ENCODE results near the gene TRIM56. TPM values are rescaled to one million over a fixed set of nuclear protein-coding genes. Genes with fewer than 3 reads are reported as not detected.
"Not testable (repeated sequence)": the region's sequence is repeated elsewhere in the genome, so short reads cannot be mapped to it uniquely, and the experiment has no call there.

The TRIM56 gene
- total RNA-seq, 1 experiment from 2014 or later = 12.9 TPM

DNA sequence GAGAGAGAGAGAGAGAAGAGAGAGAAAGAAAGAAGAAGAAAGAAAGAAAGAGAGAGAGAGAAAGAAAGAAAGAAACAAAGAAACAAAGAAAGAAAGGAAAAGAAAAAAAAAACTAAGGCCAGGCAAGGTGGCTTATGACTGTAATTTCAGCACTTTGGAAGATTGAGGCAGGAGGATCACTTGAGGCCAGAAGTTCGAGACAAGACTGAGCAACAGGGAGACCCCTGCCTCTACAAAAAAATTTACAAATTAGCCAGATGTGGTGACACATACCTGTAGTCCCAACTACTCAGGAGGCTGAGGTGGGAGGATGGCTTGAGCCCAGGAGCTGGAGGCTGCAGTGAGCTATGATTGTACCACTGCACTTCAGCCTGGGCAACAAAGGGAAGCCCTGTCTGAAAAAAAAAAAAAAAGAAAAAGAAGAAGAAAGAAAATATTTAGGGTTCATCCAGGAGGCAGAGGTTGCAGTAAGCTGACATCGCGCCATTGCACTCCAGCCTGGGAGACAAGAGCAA, 44.4 kb downstream of the TRIM56 start:
- DNase-seq (ENCODE audit: extremely low read depth, low read depth) = no peak

DNA sequence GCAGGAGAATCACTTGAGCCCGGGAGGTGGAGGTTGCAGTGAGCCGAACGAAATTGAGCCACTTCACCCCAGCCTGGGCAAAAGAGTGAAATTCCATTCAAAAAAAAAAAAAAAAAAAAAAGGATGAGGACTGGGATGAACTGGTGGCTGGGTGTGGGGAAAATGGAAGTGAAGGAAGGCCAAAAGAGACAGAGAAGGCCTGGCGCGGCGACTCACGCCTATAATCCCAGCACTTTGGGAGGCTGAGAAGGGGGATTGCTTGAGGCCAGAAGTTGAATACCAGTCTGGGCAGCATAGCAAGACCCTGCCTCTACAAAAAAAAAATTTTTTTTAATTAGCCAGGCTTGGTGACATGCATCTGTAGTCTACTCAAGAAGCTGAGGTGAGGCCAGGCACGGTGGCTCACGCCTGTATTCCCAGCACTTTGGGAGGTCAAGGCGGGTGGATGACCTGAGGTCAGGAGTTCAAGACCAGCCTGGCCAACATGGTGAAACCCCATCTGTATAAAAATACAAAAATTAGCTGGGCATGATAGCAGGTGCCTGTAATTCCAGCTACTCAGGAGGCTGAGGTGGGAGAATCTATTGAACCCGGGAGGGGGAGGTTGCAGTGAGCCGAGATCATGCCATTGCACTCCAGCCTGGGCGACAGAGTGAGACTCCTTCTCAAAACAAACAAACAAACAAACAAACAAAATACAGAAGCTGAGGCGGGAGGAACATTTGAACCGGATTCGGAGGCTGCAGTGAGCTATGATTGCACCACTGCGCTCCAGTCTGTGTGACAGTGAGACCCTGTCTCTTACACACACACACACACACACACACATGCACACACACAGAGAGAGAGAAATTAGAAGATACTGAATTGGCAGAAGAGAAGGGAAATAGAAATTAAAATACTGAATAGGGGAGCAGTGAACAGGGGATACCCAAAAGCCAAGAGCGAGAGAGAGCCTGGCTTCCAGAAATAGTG, 47.6 kb downstream of the TRIM56 start:
- DNase-seq (ENCODE audit: extremely low read depth, low read depth) = not testable (repeated sequence)

- no peak for DNase-seq (ENCODE audit: extremely low read depth, low read depth)
Measured at GRCh38 chr7:101133621-101134398, 48.5 kb downstream of the TRIM56 start.

- DNase-seq (ENCODE audit: extremely low read depth, low read depth) = no peak
Measured at GRCh38 chr7:101134399-101134980, 49.2 kb downstream of the TRIM56 start.

DNA sequence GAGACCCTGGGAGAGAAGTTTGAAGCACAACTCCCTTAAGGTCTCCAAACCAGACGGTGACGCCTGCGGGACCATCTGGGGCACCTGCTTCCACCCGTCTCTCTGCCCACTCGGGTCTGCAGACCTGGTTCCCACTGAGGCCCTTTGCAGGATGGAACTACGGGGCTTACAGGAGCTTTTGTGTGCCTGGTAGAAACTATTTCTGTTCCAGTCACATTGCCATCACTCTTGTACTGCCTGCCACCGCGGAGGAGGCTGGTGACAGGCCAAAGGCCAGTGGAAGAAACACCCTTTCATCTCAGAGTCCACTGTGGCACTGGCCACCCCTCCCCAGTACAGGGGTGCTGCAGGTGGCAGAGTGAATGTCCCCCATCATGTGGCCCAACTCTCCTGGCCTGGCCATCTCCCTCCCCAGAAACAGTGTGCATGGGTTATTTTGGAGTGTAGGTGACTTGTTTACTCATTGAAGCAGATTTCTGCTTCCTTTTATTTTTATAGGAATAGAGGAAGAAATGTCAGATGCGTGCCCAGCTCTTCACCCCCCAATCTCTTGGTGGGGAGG, 52.5 kb downstream of the TRIM56 start:
- DNase-seq (ENCODE audit: extremely low read depth, low read depth) = no peak

- DNase-seq (ENCODE audit: extremely low read depth, low read depth) = peak; percentile 96
Measured at GRCh38 chr7:101138213-101138870, 53.1 kb downstream of the TRIM56 start.

DNA sequence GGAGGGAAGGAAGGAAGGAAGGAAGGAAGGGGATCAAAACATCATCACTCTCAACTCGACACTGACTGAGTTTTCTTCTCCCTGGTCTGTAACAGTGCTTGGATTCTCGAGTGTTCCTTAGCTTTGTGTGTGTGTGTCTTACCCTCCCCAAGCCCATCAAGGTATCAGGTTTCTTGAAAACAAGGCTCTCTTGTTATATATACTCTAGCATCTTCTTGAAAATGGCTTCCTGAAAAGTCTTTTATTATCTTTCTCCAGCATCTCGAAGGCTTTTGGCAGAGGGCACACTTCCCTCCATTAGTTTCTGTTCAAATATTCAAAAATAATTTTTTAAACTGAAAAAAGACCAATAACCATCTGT, 55.0 kb downstream of the TRIM56 start:
- no peak for DNase-seq (ENCODE audit: extremely low read depth, low read depth)

DNA sequence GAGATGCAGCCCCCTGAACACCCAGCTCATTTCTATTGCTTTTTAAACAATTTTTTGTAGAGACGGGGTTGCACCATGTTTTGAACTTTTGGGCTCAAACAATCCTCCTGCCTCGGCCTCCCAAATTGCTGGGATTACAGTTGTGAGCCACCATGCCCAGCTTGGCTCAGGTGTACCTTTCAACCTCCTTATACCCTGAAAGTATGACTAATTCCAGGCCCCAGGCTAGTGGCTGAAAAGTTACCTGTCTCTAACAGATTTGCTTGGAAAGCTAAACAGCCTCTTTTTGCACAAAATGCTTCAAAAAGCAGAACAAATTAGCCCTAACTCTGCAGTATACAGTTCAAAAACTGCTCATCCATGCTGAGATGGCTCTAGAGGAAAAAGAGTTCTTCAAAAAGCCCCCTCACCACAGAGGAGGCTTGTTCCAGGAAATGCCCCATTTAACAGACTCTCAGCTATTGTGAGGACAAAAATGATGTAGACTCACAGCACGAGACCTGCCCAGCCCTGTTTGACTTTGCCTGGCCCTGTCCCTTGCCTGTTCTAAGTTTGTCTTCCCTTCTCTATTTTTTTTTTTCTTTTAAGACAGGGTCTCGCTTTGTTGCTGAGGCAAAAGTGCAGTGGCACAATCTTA, 55.6 kb downstream of the TRIM56 start:
- DNase-seq (ENCODE audit: extremely low read depth, low read depth) = no peak

Other genes starting within 250 kb of the TRIM56 start
- gene SLC12A9, start 232.8 kb upstream of the TRIM56 start, total RNA-seq (2014; rRNA removed; shearing (Covaris generic)) = 10.5 and 11.8 TPM in 2 replicates
- 75.8 and 78.5 TPM in 2 replicates for gene TRIP6, start 218.1 kb upstream of the TRIM56 start, total RNA-seq (2014; rRNA removed; shearing (Covaris generic))
- 43.4 and 44.0 TPM in 2 replicates for gene SRRT, start 210.4 kb upstream of the TRIM56 start, total RNA-seq (2014; rRNA removed; shearing (Covaris generic))
- gene UFSP1, start 195.8 kb upstream of the TRIM56 start, total RNA-seq (2014; rRNA removed; shearing (Covaris generic)) = 4.6 and 7.0 TPM in 2 replicates
- gene ACHE, start 189.6 kb upstream of the TRIM56 start, total RNA-seq (2014; rRNA removed; shearing (Covaris generic)) = 0.17 and 0.27 TPM in 2 replicates
- gene MUC3A, start 135.9 kb upstream of the TRIM56 start, total RNA-seq (2014; rRNA removed; shearing (Covaris generic)) = 0.32 TPM in 1 of 2 replicates, not detected in the other
- gene MUC12, start 115.9 kb upstream of the TRIM56 start, total RNA-seq (2014; rRNA removed; shearing (Covaris generic)) = 0.30 TPM in 1 of 2 replicates, not detected in the other
- gene MUC17, start 65.4 kb upstream of the TRIM56 start, total RNA-seq (2014; rRNA removed; shearing (Covaris generic)) = not detected in 2 replicates
- gene SERPINE1, start 41.6 kb downstream of the TRIM56 start, total RNA-seq (2014; rRNA removed; shearing (Covaris generic)) = 11.9 and 12.3 TPM in 2 replicates
- gene AP1S1, start 69.0 kb downstream of the TRIM56 start, total RNA-seq (2014; rRNA removed; shearing (Covaris generic)) = 125 and 143 TPM in 2 replicates
- 11.6 and 15.4 TPM in 2 replicates for gene VGF, start 80.1 kb downstream of the TRIM56 start, total RNA-seq (2014; rRNA removed; shearing (Covaris generic))
- gene NAT16, start 94.8 kb downstream of the TRIM56 start, total RNA-seq (2014; rRNA removed; shearing (Covaris generic)) = 0.09 TPM in 1 of 2 replicates, not detected in the other
- not detected in 2 replicates for gene MOGAT3, start 115.6 kb downstream of the TRIM56 start, total RNA-seq (2014; rRNA removed; shearing (Covaris generic))
- gene PLOD3, start 132.1 kb downstream of the TRIM56 start, total RNA-seq (2014; rRNA removed; shearing (Covaris generic)) = 125 and 130 TPM in 2 replicates
- gene ZNHIT1, start 132.7 kb downstream of the TRIM56 start, total RNA-seq (2014; rRNA removed; shearing (Covaris generic)) = 66.9 and 77.5 TPM in 2 replicates
- 10.0 and 11.2 TPM in 2 replicates for gene CLDN15, start 152.3 kb downstream of the TRIM56 start, total RNA-seq (2014; rRNA removed; shearing (Covaris generic))
- gene FIS1, start 159.6 kb downstream of the TRIM56 start, total RNA-seq (2014; rRNA removed; shearing (Covaris generic)) = 87.2 and 97.5 TPM in 2 replicates
- gene IFT22, start 236.3 kb downstream of the TRIM56 start, total RNA-seq (2014; rRNA removed; shearing (Covaris generic)) = 27.2 and 33.0 TPM in 2 replicates

Data from NCI-H460 (cell line).